GM13977 (cell line): ENCODE results near the gene FKBP3.

Source experiments
- DNase-seq: peaks from one replicate; pipeline ENCODE4 v3.0.0; 2012; ENCODE audit warnings: low spot score
- CTCF ChIP-seq: IDR thresholded peaks from 2 replicates; pipeline ENCODE4 v1.5.1; 2012; ENCODE audit warnings: mild to moderate bottlenecking, control low read depth; ENCODE audit not compliant: insufficient read depth; ENCODE audit errors: extremely low read depth, missing control alignments
- in situ Hi-C: fragments of 300-500 bp; cut with MboI; formaldehyde crosslinking; loops from one replicate; pipeline ENCODE4 v1.12.0; 2022; ENCODE audit warnings: low sequenced_read_pairs, low pct_unique_long_range_greater_than_20kb, mixed read lengths, inconsistent platforms; ENCODE audit not compliant: unreplicated experiment

Gene FKBP3

GRCh38 chr14:45096218-45096617 lies 38.1 kb downstream of the FKBP3 start:
- in situ Hi-C loops: no loop called here
- no peak for TF ChIP-seq CTCF
- no peak for DNase-seq

- DNase-seq: no peak
- in situ Hi-C loops: no loop called here
- no peak for TF ChIP-seq CTCF
These were observed 39.1 kb downstream of the FKBP3 start for GRCh38 chr14:45095143-45095542.

- in situ Hi-C loops: no loop called here
- no peak for DNase-seq
- no peak for TF ChIP-seq CTCF
These were observed 40.0 kb downstream of the FKBP3 start for GRCh38 chr14:45094275-45094674.

- no peak for DNase-seq
- TF ChIP-seq CTCF: no peak
- in situ Hi-C loops: no loop called here
These were observed 42.6 kb downstream of the FKBP3 start for GRCh38 chr14:45091710-45092109.

- peak; percentile 38 for DNase-seq
- TF ChIP-seq CTCF: no peak
- in situ Hi-C loops: no loop called here
These were observed 44.5 kb downstream of the FKBP3 start for GRCh38 chr14:45089813-45090212.

- in situ Hi-C loops: no loop called here
- DNase-seq: no peak
- TF ChIP-seq CTCF: no peak
These were observed 49.3 kb downstream of the FKBP3 start for GRCh38 chr14:45084946-45085346.
